ENCODE results near the gene MLPH.

- TF ChIP-seq CTCF (IDR thresholded peaks at IDR 0.05; ENCODE audit: borderline replicate concordance, extremely low read depth, low read length, poor library complexity, severe bottlenecking) (no peak), EZH2 (IDR thresholded peaks at IDR 0.05; ENCODE audit: borderline replicate concordance, low read depth, low read length, severe bottlenecking) (no peak)
Measured at GRCh38 chr2:237601453-237602116, 114.5 kb downstream of the MLPH start.

Data from DND-41 (cell line).